A673 (cell line): ENCODE measurements around the gene NDNF. TPM values are rescaled to one million over a fixed set of nuclear protein-coding genes. Genes with fewer than 3 reads are reported as not detected.

ENCODE experiments used
- BruUV-seq: library from RNA; stranded (reverse); fragments of 400-500 nt; replicated peaks from 2 replicates; lab custom pipeline; 2021; lab: Mats Ljungman, UMichigan
- CTCF ChIA-PET: fragments of 300-600 bp; sonication (Branson Sonifier 250); formaldehyde crosslinking; loops from one replicate; lab custom pipeline; 2022; ENCODE audit warnings: antibody characterized with exemption; lab: Charles Lee
- POLR2A ChIA-PET: fragments of 300-600 bp; sonication (Branson Sonifier 250); formaldehyde crosslinking; loops from one replicate; lab custom pipeline; 2022; ENCODE audit warnings: antibody characterized with exemption; ENCODE audit not compliant: low non-redundant PET; lab: Charles Lee
- DNase-seq: peaks from one replicate; pipeline ENCODE4 v3.0.0-alpha.2; 2015; ENCODE audit warnings: low spot score
- H3K27ac ChIP-seq: fragments of 200-600 bp; sonication (generic); 2 replicates; pipeline ENCODE4 v1.5.1; 2016; ENCODE audit warnings: mixed run types, low read depth, mild to moderate bottlenecking, mixed read lengths, antibody characterized with exemption, low read length; ENCODE audit not compliant: poor library complexity, severe bottlenecking
- H3K27me3 ChIP-seq: fragments of 200-600 bp; sonication (generic); replicated peaks from 2 replicates; pipeline ENCODE4 v1.6.1; 2017; ENCODE audit warnings: mixed run types, low read depth, mild to moderate bottlenecking, mixed read lengths, antibody characterized with exemption, low read length; ENCODE audit not compliant: insufficient read depth, poor library complexity
- H3K36me3 ChIP-seq: fragments of 200-600 bp; sonication (generic); 2 replicates; pipeline ENCODE4 v1.6.1; 2016; ENCODE audit warnings: mixed run types, mild to moderate bottlenecking, mixed read lengths, antibody characterized with exemption, low read length; ENCODE audit not compliant: insufficient read depth, poor library complexity, severe bottlenecking
- H3K4me1 ChIP-seq: fragments of 200-600 bp; sonication (generic); 2 replicates; pipeline ENCODE4 v1.6.1; 2017; ENCODE audit warnings: mixed run types, mild to moderate bottlenecking, mixed read lengths, antibody characterized with exemption, low read length; ENCODE audit not compliant: insufficient read depth, poor library complexity, severe bottlenecking
- H3K4me3 ChIP-seq: fragments of 200-600 bp; sonication (generic); 2 replicates; pipeline ENCODE4 v1.5.1; 2016; ENCODE audit warnings: low read depth, mixed run types, mild to moderate bottlenecking, mixed read lengths, low read length; ENCODE audit not compliant: poor library complexity, severe bottlenecking
- H3K9me3 ChIP-seq: fragments of 200-600 bp; sonication (generic); 2 replicates; pipeline ENCODE4 v1.6.1; 2016; ENCODE audit warnings: mixed run types, low read depth, mild to moderate bottlenecking, mixed read lengths, antibody characterized with exemption, low read length; ENCODE audit not compliant: poor library complexity, severe bottlenecking
- CTCF ChIP-seq: fragments of 300-800, 200-600 bp; sonication (generic); conservative IDR thresholded peaks from 2 replicates; pipeline ENCODE4 v1.5.1; 2017; ENCODE audit warnings: low read depth, mild to moderate bottlenecking, antibody characterized with exemption, low read length, moderate library complexity, mixed read lengths
- EZH2 ChIP-seq: fragments of 200-600 bp; sonication (generic); IDR thresholded peaks from 2 replicates; pipeline ENCODE4 v1.6.1; 2017; ENCODE audit warnings: borderline replicate concordance, low read depth, mild to moderate bottlenecking, mixed read lengths, antibody characterized with exemption, low read length; ENCODE audit not compliant: poor library complexity, severe bottlenecking
- intact Hi-C: fragments of 100-400 bp; cut with micrococcal nuclease; formaldehyde crosslinking; loops from one replicate; pipeline ENCODE4 v1.10.0; 2022; ENCODE audit not compliant: unreplicated experiment
- total RNA-seq: library from RNA; stranded (reverse); gene quantifications from 2 replicates; pipeline ENCODE4 v1.2.3, GENCODE V29; 2021

The NDNF gene
- total RNA-seq, 1 experiment from 2014 or later = 12.1 TPM

GRCh38 chr4:121079376-121079775 lies 7.0 kb upstream of the NDNF start:
- no peak overlapping the region for H3K4me3 ChIP-seq
- H3K27me3 ChIP-seq = no peaks in the 10 kb centered on the region
- H3K4me1 ChIP-seq = no peaks in the 10 kb centered on the region
- no TSS peak for BruUV-seq
- no peak for TF ChIP-seq EZH2
- no peak for TF ChIP-seq CTCF
- H3K27ac ChIP-seq = no peak overlapping the region
- CTCF ChIA-PET = no interaction called here
- no peaks in the 10 kb centered on the region for H3K36me3 ChIP-seq
- POLR2A ChIA-PET = interaction anchor here (0.8 kb wide), 1 partner anchor 204 kb away, joined by 4 read pairs; no protein-coding TSS in a partner anchor
- H3K9me3 ChIP-seq = no peaks in the 10 kb centered on the region
- intact Hi-C loops = no loop called here
- DNase-seq = no peak

- no peaks in the 10 kb centered on the region for H3K36me3 ChIP-seq
- no peaks in the 10 kb centered on the region for H3K9me3 ChIP-seq
- intact Hi-C loops = no loop called here
- BruUV-seq = no TSS peak
- TF ChIP-seq CTCF (no peak), EZH2 (no peak)
- no peak overlapping the region for H3K27ac ChIP-seq
- ChIA-PET CTCF (no interaction called here), POLR2A (no interaction called here)
- no peak for DNase-seq
- H3K27me3 ChIP-seq = no peaks in the 10 kb centered on the region
- peaks cover 6% of the 10 kb centered on the region for H3K4me1 ChIP-seq
- no peak overlapping the region for H3K4me3 ChIP-seq
These were observed 5.2 kb upstream of the NDNF start for GRCh38 chr4:121077496-121077895.

- no TSS peak for BruUV-seq
- Histone ChIP-seq H3K4me1 (peaks cover 9% of the 10 kb centered on the region), H3K9me3 (no peaks in the 10 kb centered on the region), H3K27me3 (no peaks in the 10 kb centered on the region), H3K27ac (no peak overlapping the region), H3K36me3 (no peaks in the 10 kb centered on the region), H3K4me3 (no peak overlapping the region)
- intact Hi-C loops = no loop called here
- TF ChIP-seq EZH2 (no peak), CTCF (no peak)
- DNase-seq = no peak
- ChIA-PET CTCF (no interaction called here), POLR2A (no interaction called here)
These were observed 4.1 kb upstream of the NDNF start for GRCh38 chr4:121076416-121076815.
